BE2C (cell line): ENCODE measurements around the gene EN2.

ENCODE experiments used
- DNase-seq: peaks from one replicate; pipeline ENCODE4 v3.0.0-alpha.2; 2020
- H3K27me3 ChIP-seq: fragments of 250-450 bp; sonication (Bioruptor Pico); 2 replicates; pipeline ENCODE4 v1.5.1; 2020; ENCODE audit warnings: mild to moderate bottlenecking
- H3K36me3 ChIP-seq: fragments of 250-450 bp; sonication (Bioruptor Pico); 2 replicates; pipeline ENCODE4 v1.5.1; 2020; ENCODE audit warnings: mild to moderate bottlenecking
- H3K4me1 ChIP-seq: fragments of 250-450 bp; sonication (Bioruptor Pico); 2 replicates; pipeline ENCODE4 v1.5.1; 2020
- H3K4me3 ChIP-seq: 2 replicates; pipeline ENCODE4 v1.5.1; 2011; ENCODE audit warnings: low read depth, low read length
- H3K9me3 ChIP-seq: fragments of 250-450 bp; sonication (Bioruptor Pico); 2 replicates; pipeline ENCODE4 v1.5.1; 2020
- CTCF ChIP-seq: IDR thresholded peaks from 2 replicates; pipeline ENCODE4 v1.5.1; 2012; ENCODE audit warnings: mild to moderate bottlenecking, low read depth, low read length

EN2 gene

GRCh38 chr7:155448632-155449007, 9.3 kb upstream of the EN2 start:
- no peaks in the 10 kb centered on the region for H3K4me1 ChIP-seq
- no peak overlapping the region for H3K4me3 ChIP-seq
- H3K36me3 ChIP-seq: no peaks in the 10 kb centered on the region
- no peaks in the 10 kb centered on the region for H3K9me3 ChIP-seq
- no peak for TF ChIP-seq CTCF
- DNase-seq: no peak
- H3K27me3 ChIP-seq: peaks cover 90% of the 10 kb centered on the region

DNA sequence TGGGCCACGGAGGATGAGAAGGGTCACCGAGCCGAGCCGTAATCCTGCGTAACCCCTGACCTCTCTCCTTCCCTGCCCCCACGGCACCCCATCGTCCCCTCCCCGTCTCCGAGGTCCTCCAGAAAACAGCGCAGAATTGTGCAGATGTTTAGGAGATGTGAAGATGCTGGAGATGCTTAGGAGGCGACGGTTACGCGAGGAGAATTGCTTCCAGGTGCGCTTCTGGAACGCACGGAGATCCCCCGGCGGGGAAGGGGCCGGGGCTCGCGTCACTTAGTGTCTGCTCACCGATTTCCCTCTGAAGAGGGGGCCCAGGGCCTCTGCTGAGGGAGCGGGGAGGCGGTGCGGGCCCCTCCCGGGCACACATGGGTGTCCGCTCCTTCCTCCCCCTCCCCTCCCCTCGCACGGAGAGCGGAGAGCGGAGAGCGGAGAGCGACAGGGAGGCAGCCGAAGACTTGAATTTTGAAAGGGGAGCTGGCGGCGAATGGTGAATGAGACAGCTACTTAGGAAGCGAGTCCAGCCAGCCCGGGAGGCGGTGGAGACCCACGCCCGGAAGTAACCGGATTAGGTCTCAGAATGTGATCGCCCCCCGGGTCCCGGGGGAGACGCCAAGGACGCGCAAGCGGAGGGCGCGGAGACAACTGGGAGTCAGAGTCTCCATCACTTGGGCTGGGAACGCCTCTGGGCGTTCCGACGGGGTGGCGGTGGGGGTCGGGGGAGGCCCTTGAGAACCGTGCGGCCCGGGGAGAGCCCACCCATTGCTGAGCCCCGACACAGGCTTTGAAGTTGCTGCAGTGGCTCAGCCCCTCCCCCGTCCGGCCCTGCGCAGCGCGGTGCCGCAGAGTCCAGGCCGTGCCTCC, 8.7 kb upstream of the EN2 start:
- TF ChIP-seq CTCF: no peak
- H3K27me3 ChIP-seq: peaks cover 90% of the 10 kb centered on the region
- H3K36me3 ChIP-seq: no peaks in the 10 kb centered on the region
- H3K4me3 ChIP-seq: no peak overlapping the region
- no peaks in the 10 kb centered on the region for H3K9me3 ChIP-seq
- no peaks in the 10 kb centered on the region for H3K4me1 ChIP-seq
- DNase-seq: no peak

GRCh38 chr7:155449869-155450557, 7.9 kb upstream of the EN2 start:
- no peaks in the 10 kb centered on the region for H3K4me1 ChIP-seq

DNA sequence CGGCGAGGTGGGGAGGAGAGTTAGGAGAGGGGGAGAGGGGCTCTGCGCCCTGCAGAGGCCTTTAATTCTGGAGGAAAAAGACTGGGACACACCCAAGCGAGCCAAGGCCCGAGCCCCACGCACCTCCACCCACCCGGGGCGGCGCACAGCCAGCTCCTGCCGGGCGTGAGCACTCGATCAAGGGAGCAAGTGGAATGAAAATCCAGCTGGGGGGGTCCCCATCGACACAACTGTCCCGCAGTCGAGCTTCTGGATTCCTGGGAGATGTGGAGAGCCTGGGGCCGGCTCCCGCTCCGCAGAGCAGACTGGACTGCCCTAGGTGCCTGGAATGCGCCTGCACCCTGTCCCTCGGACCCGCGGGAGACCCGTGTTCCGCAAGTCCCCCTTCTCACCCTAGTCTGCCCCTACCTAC, 7.4 kb upstream of the EN2 start:
- Histone ChIP-seq H3K4me1 (no peaks in the 10 kb centered on the region), H3K9me3 (no peaks in the 10 kb centered on the region), H3K4me3 (no peak overlapping the region), H3K36me3 (no peaks in the 10 kb centered on the region), H3K27me3 (peaks cover 94% of the 10 kb centered on the region)
- DNase-seq: no peak
- TF ChIP-seq CTCF: no peak

More at GRCh38 chr7:155449869-155450557, 7.9 kb upstream of the EN2 start:
- Histone ChIP-seq H3K36me3 (no peaks in the 10 kb centered on the region), H3K27me3 (peaks cover 90% of the 10 kb centered on the region), H3K4me3 (no peak overlapping the region), H3K9me3 (no peaks in the 10 kb centered on the region)
- DNase-seq: no peak
- TF ChIP-seq CTCF: no peak

DNA sequence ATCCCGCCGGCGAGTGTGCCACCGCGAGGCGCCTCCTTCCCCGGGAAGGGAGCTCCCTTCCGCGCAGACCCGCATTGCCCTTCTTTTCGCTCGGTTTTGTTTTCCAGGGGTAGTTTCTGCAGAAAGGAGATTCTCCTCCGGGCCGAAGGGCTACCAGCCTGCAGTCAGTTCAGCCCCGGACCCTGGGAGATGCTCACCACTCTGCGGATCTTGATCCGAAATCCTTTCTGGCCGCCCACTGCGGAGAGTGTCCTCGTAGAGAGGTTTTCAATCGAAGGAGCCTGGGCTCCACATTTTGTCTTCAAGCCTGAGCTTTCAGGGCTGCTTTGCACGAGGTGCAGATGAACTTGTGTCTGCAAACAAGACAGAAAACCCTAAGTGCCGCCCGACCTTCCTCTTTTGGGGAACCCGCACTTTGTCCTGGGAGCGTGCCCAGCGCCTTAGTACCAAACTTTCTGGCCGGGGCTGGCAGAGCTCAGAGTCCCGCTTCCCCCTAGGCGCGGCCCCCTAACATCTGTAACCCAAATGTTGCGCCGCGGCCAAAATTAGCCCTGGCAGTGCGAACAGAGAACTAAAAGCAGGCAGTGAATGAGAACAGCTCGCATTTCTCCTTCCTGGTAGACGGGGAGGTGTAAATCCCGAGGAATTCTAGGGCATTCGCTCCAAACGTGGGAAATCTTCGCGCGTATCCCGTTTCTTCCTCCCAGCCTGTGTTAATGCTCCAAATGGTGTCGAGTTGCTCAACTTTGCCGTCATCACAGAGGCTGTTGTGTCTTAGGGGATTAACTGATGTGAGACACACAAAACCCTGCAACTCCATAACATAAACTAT, 6.7 kb upstream of the EN2 start:
- no peak for DNase-seq
- no peak for TF ChIP-seq CTCF
- Histone ChIP-seq H3K9me3 (no peaks in the 10 kb centered on the region), H3K27me3 (peaks cover 97% of the 10 kb centered on the region), H3K36me3 (no peaks in the 10 kb centered on the region), H3K4me3 (no peak overlapping the region), H3K4me1 (no peaks in the 10 kb centered on the region)
